GM13976 (cell line): ENCODE data around the gene GPR162.

Experiments used
- DNase-seq: peaks from one replicate; pipeline ENCODE4 v3.0.0; 2012; ENCODE audit warnings: low spot score
- CTCF ChIP-seq: IDR thresholded peaks from 2 replicates; pipeline ENCODE4 v1.5.1; 2012; ENCODE audit warnings: borderline replicate concordance, mild to moderate bottlenecking; ENCODE audit not compliant: insufficient read depth; ENCODE audit errors: extremely low read depth, missing control alignments, control extremely low read depth
- in situ Hi-C: fragments of 300-500 bp; cut with MboI; formaldehyde crosslinking; loops from one replicate; pipeline ENCODE4 v1.12.0; 2022; ENCODE audit warnings: low sequenced_read_pairs, mixed read lengths, inconsistent platforms; ENCODE audit not compliant: unreplicated experiment

The GPR162 gene

GRCh38 chr12:6817098-6817497 is 4.5 kb upstream of the GPR162 start:
- no peak for TF ChIP-seq CTCF
- in situ Hi-C loops, result loop anchor here (5.0 kb wide), 1 partner anchor 35 kb away; no protein-coding TSS in a partner anchor

GRCh38 chr12:6817662-6818157 is 3.9 kb upstream of the GPR162 start:
- TF ChIP-seq CTCF, result no peak
- no peak for DNase-seq
- in situ Hi-C loops, result loop anchor here (5.0 kb wide), 1 partner anchor 35 kb away; no protein-coding TSS in a partner anchor

More at GRCh38 chr12:6817098-6817497, 4.5 kb upstream of the GPR162 start:
- DNase-seq, result no peak

- in situ Hi-C loops, result loop anchor here (5.0 kb wide), 1 partner anchor 36 kb away; no protein-coding TSS in a partner anchor
- DNase-seq, result no peak
These were observed 3.4 kb upstream of the GPR162 start for GRCh38 chr12:6818222-6818621.

GRCh38 chr12:6818645-6819044 is 3.0 kb upstream of the GPR162 start:
- DNase-seq, result no peak
- no peak for TF ChIP-seq CTCF
- in situ Hi-C loops, result loop anchor here (5.0 kb wide), 1 partner anchor 36 kb away; no protein-coding TSS in a partner anchor

More at GRCh38 chr12:6818222-6818621, 3.4 kb upstream of the GPR162 start:
- no peak for TF ChIP-seq CTCF

- TF ChIP-seq CTCF, result no peak
- in situ Hi-C loops, result loop anchor here (5.0 to 10.0 kb wide), 2 partner anchors 37 to 65 kb away; partner anchors contain the start of gene MLF2
- no peak for DNase-seq
These were observed 2.3 kb upstream of the GPR162 start for GRCh38 chr12:6819106-6820030.

- in situ Hi-C loops, result loop anchor here (10.0 kb wide), 1 partner anchor 65 kb away; the partner anchor contains the start of gene MLF2
- no peak for DNase-seq
- TF ChIP-seq CTCF, result no peak
These were observed 1.5 kb upstream of the GPR162 start for GRCh38 chr12:6820166-6820565.
